PC-3 (cell line): ENCODE measurements around the gene RSAD2.

ENCODE experiments used
- EZH2 ChIP-seq: fragments of 300-600 bp; sonication (generic); IDR thresholded peaks from one replicate; pipeline ENCODE4 v1.6.1; 2017; ENCODE audit warnings: antibody characterized with exemption, mild to moderate bottlenecking, low read length; ENCODE audit not compliant: unreplicated experiment
- EZH2phosphoT487 ChIP-seq: fragments of 300-600 bp; sonication (generic); IDR thresholded peaks from 2 replicates; pipeline ENCODE4 v1.6.1; 2018; ENCODE audit warnings: mild to moderate bottlenecking, antibody characterized with exemption, low read length, borderline replicate concordance
- TF ChIP-seq, protein P1 (sequence below): fragments of 300-600 bp; sonication (generic); conservative IDR thresholded peaks from 2 replicates; pipeline ENCODE4 v1.5.1; 2017; ENCODE audit warnings: antibody characterized with exemption, low read depth, mild to moderate bottlenecking, low read length

DNA sequence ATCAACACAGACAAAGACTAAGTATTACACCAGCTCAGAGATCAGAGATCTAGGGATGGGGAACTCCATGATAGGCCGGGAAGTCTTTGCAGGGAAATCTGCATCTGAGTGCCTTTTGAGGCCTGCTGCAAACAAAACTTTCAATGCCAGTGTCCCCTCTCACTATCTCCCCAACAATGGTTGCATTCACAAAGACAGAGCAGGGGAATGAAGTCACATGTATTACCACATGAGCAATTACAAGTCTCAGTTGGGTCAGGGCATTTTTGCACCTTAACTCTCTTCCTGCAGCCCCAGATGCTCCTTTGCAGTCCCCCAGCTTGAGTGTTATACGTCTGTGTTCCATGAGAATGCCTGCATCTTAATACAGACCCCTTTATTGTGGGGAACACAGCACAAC, 37.8 kb downstream of the RSAD2 start:
- TF ChIP-seq, protein P1, sequence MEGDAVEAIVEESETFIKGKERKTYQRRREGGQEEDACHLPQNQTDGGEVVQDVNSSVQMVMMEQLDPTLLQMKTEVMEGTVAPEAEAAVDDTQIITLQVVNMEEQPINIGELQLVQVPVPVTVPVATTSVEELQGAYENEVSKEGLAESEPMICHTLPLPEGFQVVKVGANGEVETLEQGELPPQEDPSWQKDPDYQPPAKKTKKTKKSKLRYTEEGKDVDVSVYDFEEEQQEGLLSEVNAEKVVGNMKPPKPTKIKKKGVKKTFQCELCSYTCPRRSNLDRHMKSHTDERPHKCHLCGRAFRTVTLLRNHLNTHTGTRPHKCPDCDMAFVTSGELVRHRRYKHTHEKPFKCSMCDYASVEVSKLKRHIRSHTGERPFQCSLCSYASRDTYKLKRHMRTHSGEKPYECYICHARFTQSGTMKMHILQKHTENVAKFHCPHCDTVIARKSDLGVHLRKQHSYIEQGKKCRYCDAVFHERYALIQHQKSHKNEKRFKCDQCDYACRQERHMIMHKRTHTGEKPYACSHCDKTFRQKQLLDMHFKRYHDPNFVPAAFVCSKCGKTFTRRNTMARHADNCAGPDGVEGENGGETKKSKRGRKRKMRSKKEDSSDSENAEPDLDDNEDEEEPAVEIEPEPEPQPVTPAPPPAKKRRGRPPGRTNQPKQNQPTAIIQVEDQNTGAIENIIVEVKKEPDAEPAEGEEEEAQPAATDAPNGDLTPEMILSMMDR = no peak
- no peak for TF ChIP-seq EZH2
- TF ChIP-seq EZH2phosphoT487 = no peak
